Caki2 (cell line): Measurements from ENCODE around the gene MAD1L1. TPM values are rescaled to one million over a fixed set of nuclear protein-coding genes. Genes with fewer than 3 reads are reported as not detected.
"Not testable (repeated sequence)": the region's sequence is repeated elsewhere in the genome, so short reads cannot be mapped to it uniquely, and the experiment has no call there.

Source experiments
- DNase-seq: peaks from one replicate; pipeline ENCODE4 v3.0.0-alpha.2; 2015; ENCODE audit warnings: low read depth
- in situ Hi-C: cut with HindIII; loops from 2 replicates; pipeline ENCODE4 v1.10.0; 2016; ENCODE audit warnings: low sequenced_read_pairs, low pct_unique_long_range_greater_than_20kb, mixed read lengths
- total RNA-seq: library from RNA; depleted of rRNA; stranded (reverse); fragments of >200 nt; shearing (Covaris generic); gene quantifications from 2 replicates; pipeline ENCODE4 v1.2.3, GENCODE V29; 2014; ENCODE audit warnings: low replicate concordance

MAD1L1 gene
- total RNA-seq, 1 experiment from 2014 or later: 123 TPM

GRCh38 chr7:1838544-1838872 lies 394.2 kb downstream of the MAD1L1 start:
- DNase-seq, in situ Hi-C loops: not testable (repeated sequence)

GRCh38 chr7:1837696-1838543 lies 394.8 kb downstream of the MAD1L1 start:
- DNase-seq: peak; percentile 25
- in situ Hi-C loops: not testable (repeated sequence)

- DNase-seq, in situ Hi-C loops: not testable (repeated sequence)
These were observed 400.7 kb downstream of the MAD1L1 start for GRCh38 chr7:1831933-1832535.

GRCh38 chr7:1831471-1831870 lies 401.3 kb downstream of the MAD1L1 start:
- in situ Hi-C loops: not testable (repeated sequence)

GRCh38 chr7:1829668-1830067 lies 403.1 kb downstream of the MAD1L1 start:
- DNase-seq, in situ Hi-C loops: not testable (repeated sequence)

More at GRCh38 chr7:1831471-1831870, 401.3 kb downstream of the MAD1L1 start:
- not testable (repeated sequence) for DNase-seq

GRCh38 chr7:1829111-1829510 lies 403.6 kb downstream of the MAD1L1 start:
- in situ Hi-C loops: no loop called here
- no peak for DNase-seq

GRCh38 chr7:1828170-1828569 lies 404.6 kb downstream of the MAD1L1 start:
- in situ Hi-C loops, DNase-seq: not testable (repeated sequence)

GRCh38 chr7:1827521-1827981 lies 405.2 kb downstream of the MAD1L1 start:
- DNase-seq, in situ Hi-C loops: not testable (repeated sequence)

GRCh38 chr7:1826931-1827330 lies 405.8 kb downstream of the MAD1L1 start:
- in situ Hi-C loops, DNase-seq: not testable (repeated sequence)

GRCh38 chr7:1825897-1826741 lies 406.6 kb downstream of the MAD1L1 start:
- no peak for DNase-seq
- in situ Hi-C loops: no loop called here

- in situ Hi-C loops, DNase-seq: not testable (repeated sequence)
These were observed 407.2 kb downstream of the MAD1L1 start for GRCh38 chr7:1825647-1825896.

- DNase-seq, in situ Hi-C loops: not testable (repeated sequence)
These were observed 407.7 kb downstream of the MAD1L1 start for GRCh38 chr7:1824882-1825646.

GRCh38 chr7:1824151-1824881 lies 408.4 kb downstream of the MAD1L1 start:
- in situ Hi-C loops, DNase-seq: not testable (repeated sequence)

GRCh38 chr7:1823376-1824150 lies 409.2 kb downstream of the MAD1L1 start:
- in situ Hi-C loops: no loop called here

GRCh38 chr7:1819259-1819841 lies 413.4 kb downstream of the MAD1L1 start:
- in situ Hi-C loops: no loop called here
- DNase-seq: no peak

More at GRCh38 chr7:1823376-1824150, 409.2 kb downstream of the MAD1L1 start:
- no peak for DNase-seq

GRCh38 chr7:1818575-1819258 lies 414.0 kb downstream of the MAD1L1 start:
- in situ Hi-C loops: no loop called here
- no peak for DNase-seq
